ENCODE measurements around the gene ENPP7. TPM values are rescaled to one million over a fixed set of nuclear protein-coding genes. Genes with fewer than 3 reads are reported as not detected.

Gene ENPP7
- not detected in 2 replicates for total RNA-seq

GRCh38 chr17:79730769-79731483 lies at the start of gene ENPP7:
Gene ENPP7, plus strand, starts transcription at chr17:79730943. Its CDS starts 197 bp downstream, at chr17:79731140.

DNA sequence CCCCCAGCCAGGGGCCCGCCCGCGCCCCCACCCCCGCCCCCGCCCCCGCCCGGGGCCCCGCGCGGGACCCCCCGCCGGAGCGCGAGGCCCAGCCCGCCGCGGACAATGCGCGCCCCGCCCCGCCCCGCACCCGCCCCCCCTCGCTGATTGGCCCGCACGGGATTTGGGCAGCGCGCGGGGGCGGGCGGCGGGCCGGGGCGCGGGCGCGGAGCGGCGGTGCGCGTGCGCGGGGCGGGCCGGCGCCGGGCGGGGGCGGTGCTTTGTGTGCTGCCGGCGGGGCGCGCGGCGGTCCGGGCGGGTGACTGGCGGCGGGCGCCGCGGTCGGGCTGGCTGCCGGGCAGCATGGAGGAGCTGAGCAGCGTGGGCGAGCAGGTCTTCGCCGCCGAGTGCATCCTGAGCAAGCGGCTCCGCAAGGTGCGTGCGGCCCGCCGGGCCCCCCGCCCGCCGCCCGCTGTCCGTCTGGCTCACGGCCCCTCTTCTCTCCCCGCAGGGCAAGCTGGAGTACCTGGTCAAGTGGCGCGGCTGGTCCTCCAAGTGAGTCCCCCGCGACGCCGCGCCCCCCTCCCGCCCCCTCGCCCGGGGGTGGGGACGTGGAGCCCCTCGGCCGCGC lies 47.3 kb downstream of the ENPP7 start, which contains the start of gene CBX2:
Gene CBX2 (plus strand): TSS at position 255 of the 610 bp plus-strand sequence. CDS start 88 bp downstream, at position 343.

Other genes starting within 250 kb of the ENPP7 start
- under 0.01 TPM in 1 of 2 replicates, not detected in the other for gene RBFOX3, start 119.9 kb upstream of the ENPP7 start, total RNA-seq
- 0.28 and 1.3 TPM in 2 replicates for gene CBX2, start 47.2 kb downstream of the ENPP7 start, total RNA-seq
- 3.1 and 3.5 TPM in 2 replicates for gene CBX8, start 66.1 kb downstream of the ENPP7 start, total RNA-seq
- 7.6 and 8.6 TPM in 2 replicates for gene CBX4, start 108.5 kb downstream of the ENPP7 start, total RNA-seq